ENCODE measurements around the gene SARDH. TPM values are rescaled to one million over a fixed set of nuclear protein-coding genes. Genes with fewer than 3 reads are reported as not detected.
"Not testable (repeated sequence)": the region's sequence is repeated elsewhere in the genome, so short reads cannot be mapped to it uniquely, and the experiment has no call there.

SARDH gene
- total RNA-seq, 1 experiment from 2014 or later, result 15.7 TPM

GRCh38 chr9:133679466-133680061 lies 58.6 kb downstream of the SARDH start:
- no peak for DNase-seq
- no peaks in the 10 kb centered on the region for H3K36me3 ChIP-seq
- peaks cover 14% of the 10 kb centered on the region for H3K4me1 ChIP-seq
- no peak overlapping the region for H3K4me3 ChIP-seq
- no peaks in the 10 kb centered on the region for H3K9me3 ChIP-seq (replicated peaks)
- no peaks in the 10 kb centered on the region for H3K27me3 ChIP-seq
- H3K27ac ChIP-seq, result no peak overlapping the region

GRCh38 chr9:133679056-133679455 lies 59.1 kb downstream of the SARDH start:
- Histone ChIP-seq H3K4me1 (peaks cover 13% of the 10 kb centered on the region), H3K27ac (no peak overlapping the region)
- DNase-seq, result no peak

GRCh38 chr9:133677126-133678010 lies 60.8 kb downstream of the SARDH start:
- Histone ChIP-seq H3K36me3 (no peaks in the 10 kb centered on the region; the same call in 1 of the 2 replicates), H3K4me1 (no peaks in the 10 kb centered on the region; the same call in 1 of the 2 replicates), H3K27me3 (no peaks in the 10 kb centered on the region), H3K27ac (no peak overlapping the region), H3K4me3 (no peak overlapping the region), H3K9me3 (replicated peaks) (no peaks in the 10 kb centered on the region)
- no peak for DNase-seq

More at GRCh38 chr9:133679056-133679455, 59.1 kb downstream of the SARDH start:
- no peaks in the 10 kb centered on the region for H3K27me3 ChIP-seq
- no peaks in the 10 kb centered on the region for H3K9me3 ChIP-seq (replicated peaks)
- H3K36me3 ChIP-seq, result no peaks in the 10 kb centered on the region
- H3K4me3 ChIP-seq, result no peak overlapping the region

DNA sequence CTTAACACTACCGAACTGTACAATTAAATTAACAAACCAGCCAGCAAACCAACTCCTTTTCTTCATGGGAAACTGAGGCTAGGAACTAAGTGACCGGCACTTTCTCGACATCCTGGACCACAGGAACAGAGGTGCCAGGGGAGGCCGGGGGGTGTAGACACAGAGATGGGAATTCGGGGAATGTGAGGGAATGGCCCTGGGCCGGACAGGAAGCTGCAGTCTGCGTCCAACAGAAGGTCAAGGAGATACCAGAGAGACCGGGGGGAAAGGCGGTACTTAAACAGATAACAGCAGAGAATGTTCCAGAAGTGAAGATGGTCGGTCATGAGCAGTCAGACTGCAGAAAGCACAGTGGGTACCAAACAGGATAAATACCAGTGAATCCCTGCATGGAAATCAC lies 61.7 kb downstream of the SARDH start:
- no peak for DNase-seq
- no peak overlapping the region for H3K4me3 ChIP-seq
- H3K27me3 ChIP-seq, result no peaks in the 10 kb centered on the region
- H3K36me3 ChIP-seq, result no peaks in the 10 kb centered on the region; the same call in 1 of the 2 replicates
- H3K4me1 ChIP-seq, result no peaks in the 10 kb centered on the region; the same call in 1 of the 2 replicates
- H3K9me3 ChIP-seq (replicated peaks), result no peaks in the 10 kb centered on the region
- no peak overlapping the region for H3K27ac ChIP-seq

- DNase-seq; H3K27me3 ChIP-seq; H3K36me3 ChIP-seq; H3K4me1 ChIP-seq; H3K9me3 ChIP-seq (replicated peaks); H3K27ac ChIP-seq; H3K4me3 ChIP-seq: not testable (repeated sequence)
Observed at GRCh38 chr9:133675796-133676195, 62.4 kb downstream of the SARDH start.

- Histone ChIP-seq H3K4me1 (no peaks in the 10 kb centered on the region), H3K36me3 (no peaks in the 10 kb centered on the region; the same call in 1 of the 2 replicates), H3K27ac (no peak overlapping the region), H3K27me3 (no peaks in the 10 kb centered on the region), H3K9me3 (replicated peaks) (no peaks in the 10 kb centered on the region), H3K4me3 (no peak overlapping the region)
- no peak for DNase-seq
Observed at GRCh38 chr9:133674091-133674490, 64.1 kb downstream of the SARDH start.

- DNase-seq, result peak in 1 of 2 experiments; percentile 45
- Histone ChIP-seq H3K4me3 (no peak overlapping the region), H3K4me1 (no peaks in the 10 kb centered on the region)
Observed at GRCh38 chr9:133673258-133673655, 64.9 kb downstream of the SARDH start.

GRCh38 chr9:133672503-133673257 lies 65.5 kb downstream of the SARDH start:
- DNase-seq, result no peak
- Histone ChIP-seq H3K4me3 (no peak overlapping the region), H3K4me1 (no peaks in the 10 kb centered on the region), H3K27ac (no peak overlapping the region), H3K27me3 (no peaks in the 10 kb centered on the region), H3K9me3 (replicated peaks) (no peaks in the 10 kb centered on the region), H3K36me3 (no peaks in the 10 kb centered on the region; the same call in 1 of the 2 replicates)

More at GRCh38 chr9:133673258-133673655, 64.9 kb downstream of the SARDH start:
- H3K36me3 ChIP-seq, result no peaks in the 10 kb centered on the region; the same call in 1 of the 2 replicates
- H3K27ac ChIP-seq, result no peak overlapping the region
- no peaks in the 10 kb centered on the region for H3K9me3 ChIP-seq (replicated peaks)
- H3K27me3 ChIP-seq, result no peaks in the 10 kb centered on the region

DNA sequence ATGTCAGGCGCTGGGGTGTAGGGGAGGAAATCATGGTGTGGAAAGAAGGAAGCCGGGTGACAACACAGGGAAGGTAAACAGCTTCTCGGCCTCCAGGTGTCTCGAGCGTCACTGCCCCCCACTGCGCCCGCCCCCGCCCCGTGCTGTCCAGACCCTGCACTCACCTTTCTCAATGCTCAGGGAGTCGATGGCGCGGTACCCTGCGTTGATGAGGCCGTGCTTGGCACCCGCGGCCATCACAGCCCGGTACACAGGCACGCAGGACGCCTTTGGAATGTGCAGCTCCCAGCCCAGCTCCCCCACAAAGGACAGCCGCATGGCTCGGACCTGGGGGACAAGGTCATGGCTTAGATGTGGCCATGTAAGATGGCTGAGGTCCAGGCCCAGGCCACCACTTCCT lies 66.8 kb downstream of the SARDH start:
- Histone ChIP-seq H3K4me3 (no peak overlapping the region), H3K27ac (no peak overlapping the region), H3K4me1 (no peaks in the 10 kb centered on the region), H3K36me3 (no peaks in the 10 kb centered on the region; the same call in 1 of the 2 replicates), H3K27me3 (no peaks in the 10 kb centered on the region), H3K9me3 (replicated peaks) (no peaks in the 10 kb centered on the region)
- no peak for DNase-seq

DNA sequence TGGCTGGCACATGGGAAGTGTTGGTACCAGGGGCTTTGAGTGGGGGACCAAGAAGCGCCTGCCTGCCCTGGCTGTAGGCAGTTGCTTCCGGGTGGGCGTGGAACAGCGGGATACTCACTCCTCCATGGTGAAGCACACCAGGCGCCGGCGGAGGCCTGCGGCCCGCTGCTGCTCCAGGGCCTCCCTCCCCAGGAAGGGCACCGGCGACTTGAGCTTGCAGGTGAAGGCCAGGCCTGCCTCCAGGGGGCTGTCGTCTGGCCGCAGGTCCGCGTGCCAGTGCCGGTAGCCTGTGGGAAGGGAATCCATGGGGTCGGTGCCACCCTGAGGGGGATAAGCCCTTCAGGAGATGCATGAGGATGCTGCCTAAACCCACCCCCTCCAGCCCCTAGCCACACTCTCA lies 67.7 kb downstream of the SARDH start:
- Histone ChIP-seq H3K4me1 (no peaks in the 10 kb centered on the region), H3K27me3 (no peaks in the 10 kb centered on the region), H3K9me3 (replicated peaks) (no peaks in the 10 kb centered on the region), H3K4me3 (no peak overlapping the region), H3K36me3 (no peaks in the 10 kb centered on the region; the same call in 1 of the 2 replicates), H3K27ac (no peak overlapping the region)
- no peak for DNase-seq

DNA sequence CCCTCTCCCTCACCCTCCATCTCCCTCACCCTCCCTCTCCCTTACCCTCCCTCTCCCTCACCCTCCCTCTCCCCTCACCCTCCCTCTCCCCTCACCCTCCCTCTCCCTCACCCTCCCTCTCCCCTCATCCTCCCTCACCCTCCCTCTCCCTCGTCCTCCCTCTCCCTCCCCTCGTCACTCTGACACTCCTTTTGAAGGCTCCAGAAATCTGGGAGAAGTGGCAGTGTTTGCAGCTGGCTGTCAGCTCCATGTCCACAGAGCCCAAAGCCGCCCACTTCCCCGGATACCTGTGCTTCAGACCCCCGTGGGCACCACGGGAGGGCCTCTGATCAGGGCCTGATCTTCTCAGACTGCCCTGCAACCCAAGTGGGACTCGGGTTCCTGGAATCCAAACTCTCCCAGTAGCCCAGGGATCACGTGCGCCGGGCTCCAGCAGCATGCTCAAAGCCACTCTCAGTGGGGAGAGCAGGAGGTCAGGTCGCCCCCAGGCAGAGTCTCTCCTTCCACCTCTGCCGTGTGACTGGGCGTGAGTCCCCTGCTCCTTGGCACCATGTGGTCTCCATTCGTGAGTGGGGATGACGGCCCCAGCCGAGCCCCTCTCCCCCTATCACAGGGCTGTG lies 68.9 kb downstream of the SARDH start:
- no peak for DNase-seq
- no peaks in the 10 kb centered on the region for H3K27me3 ChIP-seq
- no peaks in the 10 kb centered on the region for H3K4me1 ChIP-seq
- H3K4me3 ChIP-seq, result no peak overlapping the region
- no peaks in the 10 kb centered on the region; the same call in 1 of the 2 replicates for H3K36me3 ChIP-seq
- no peak overlapping the region for H3K27ac ChIP-seq
- no peaks in the 10 kb centered on the region for H3K9me3 ChIP-seq (replicated peaks)

DNA sequence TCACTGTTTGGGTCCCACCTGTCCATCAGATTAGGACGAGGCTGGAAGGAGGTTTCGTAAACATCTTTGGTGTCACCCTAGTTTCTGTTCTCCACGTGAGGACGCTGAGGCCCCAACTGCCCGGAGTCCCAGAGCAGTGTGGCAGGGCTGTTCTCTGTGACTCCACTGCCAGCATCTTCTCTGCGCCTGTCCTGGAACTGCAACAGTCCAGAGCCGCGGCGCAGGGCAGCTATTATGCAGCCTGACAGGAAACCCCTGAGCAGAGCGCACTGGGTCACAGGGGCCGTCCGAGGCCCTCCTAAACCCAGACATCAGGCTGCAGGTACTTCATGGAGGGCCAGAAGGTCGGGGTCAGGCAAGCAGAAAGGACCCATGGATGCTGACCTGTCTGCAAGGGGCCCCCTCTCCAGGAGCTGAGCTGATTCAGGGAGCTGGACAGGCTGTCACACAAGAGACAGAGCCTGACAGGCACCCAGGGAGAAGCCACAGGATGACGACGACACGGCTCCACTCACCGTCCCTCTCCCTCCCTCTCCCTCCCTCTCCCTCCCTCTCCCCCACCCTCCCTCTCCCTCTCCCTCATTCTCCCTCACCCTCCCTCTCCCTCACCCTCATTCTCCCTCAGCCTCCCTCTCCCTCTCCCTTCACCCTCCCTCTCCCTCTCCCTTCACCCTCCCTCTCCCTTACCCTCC lies 70.2 kb downstream of the SARDH start:
- Histone ChIP-seq H3K4me1 (no peaks in the 10 kb centered on the region), H3K36me3 (no peaks in the 10 kb centered on the region; the same call in 1 of the 2 replicates), H3K27ac (no peak overlapping the region), H3K9me3 (replicated peaks) (no peaks in the 10 kb centered on the region), H3K4me3 (no peak overlapping the region), H3K27me3 (no peaks in the 10 kb centered on the region)
- no peak for DNase-seq

DNA sequence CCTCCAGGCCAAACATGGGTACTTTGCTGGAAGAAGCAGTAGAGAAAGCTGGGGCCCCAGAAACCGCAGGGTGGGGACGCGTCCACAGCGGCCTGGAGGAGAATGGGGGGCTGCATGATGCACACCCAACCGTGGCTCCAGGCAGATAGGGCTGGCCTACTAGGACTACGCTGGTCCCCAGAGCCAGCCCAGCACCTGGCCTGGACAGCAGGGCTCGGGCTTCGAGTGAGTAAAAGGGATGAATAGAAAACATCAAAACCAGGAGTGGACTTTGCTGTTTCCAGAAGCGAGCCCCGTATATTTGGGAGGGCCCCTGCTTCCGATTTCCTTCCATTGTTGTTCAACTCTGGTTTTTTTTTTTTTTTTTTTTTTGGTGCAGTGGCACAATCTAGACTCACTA lies 71.3 kb downstream of the SARDH start:
- Histone ChIP-seq H3K27ac (no peak overlapping the region), H3K4me1 (no peaks in the 10 kb centered on the region), H3K27me3 (no peaks in the 10 kb centered on the region), H3K4me3 (no peak overlapping the region), H3K36me3 (no peaks in the 10 kb centered on the region; the same call in 1 of the 2 replicates), H3K9me3 (replicated peaks) (no peaks in the 10 kb centered on the region)
- no peak for DNase-seq

GRCh38 chr9:133666387-133666786 lies 71.8 kb downstream of the SARDH start:
- Histone ChIP-seq H3K27ac (no peak overlapping the region), H3K9me3 (replicated peaks) (no peaks in the 10 kb centered on the region), H3K36me3 (no peaks in the 10 kb centered on the region)

More at GRCh38 chr9:133666387-133666786, 71.8 kb downstream of the SARDH start:
- no peak for DNase-seq
- H3K4me1 ChIP-seq, result no peaks in the 10 kb centered on the region
- no peak overlapping the region for H3K4me3 ChIP-seq
- no peaks in the 10 kb centered on the region for H3K27me3 ChIP-seq
